Lower leg skin (tissue), 4 donors: ENCODE measurements around the gene MIEN1. TPM values are rescaled to one million over a fixed set of nuclear protein-coding genes. Genes with fewer than 3 reads are reported as not detected.

Source experiments
- DNase-seq, 2 donors: peaks; one replicate each; pipeline ENCODE4 v3.0.0-alpha.2; 2019; ENCODE audit warnings: low spot score in 2 of 2
- H3K4me3 ChIP-seq: fragments of 200-600 bp; sonication (generic); 2 replicates; pipeline ENCODE4 v1.5.1; 2017; ENCODE audit warnings: mild to moderate bottlenecking, low read depth; ENCODE audit not compliant: poor library complexity, severe bottlenecking
- CTCF ChIP-seq, 3 donors: fragments of 450-650 bp; IDR thresholded peaks; one replicate each; pipeline ENCODE4 v1.5.1; 2016; ENCODE audit warnings: antibody characterized with exemption in 3 of 3, mild to moderate bottlenecking in 3 of 3, moderate library complexity in 2 of 3
- POLR2A ChIP-seq, 2 donors: fragments of 450-650 bp; IDR thresholded peaks; one replicate each; pipeline ENCODE4 v1.6.1; 2016 to 2017; ENCODE audit warnings: antibody characterized with exemption in 2 of 2, mild to moderate bottlenecking in 1 of 2, moderate library complexity in 1 of 2
- WGBS, 2 donors: methylation state at CpG; one replicate each; pipeline ENCODE4 v1.1.5; 2018; 5-methylcytosine and 5-hydroxymethylcytosine counted together
- intact Hi-C: fragments of 100-400 bp; cut with DNase I; formaldehyde crosslinking; loops from one replicate; pipeline ENCODE4 v1.15.0; 2023; ENCODE audit warnings: low total_unique reads
- total RNA-seq, 4 donors: library from RNA; depleted of rRNA; stranded (reverse); fragments of >200 nt; gene quantifications; one replicate each; pipeline ENCODE4 v1.1.0, GENCODE V29; 2016

MIEN1 gene
- total RNA-seq, 4 donors from 2014 or later = 42.8 to 82.0 (median 59.7) TPM

- peak; percentile 84 to 98 for DNase-seq
- peak overlapping the region; percentile 44 for H3K4me3 ChIP-seq
- TF ChIP-seq POLR2A (IDR thresholded peaks at IDR 0.05) (peak in 1 of 2 donors; percentile 16), CTCF (IDR thresholded peaks at IDR 0.05) (peak in 1 of 3 donors; percentile 91)
- intact Hi-C loops = loop anchor here (5.0 to 10.0 kb wide), 2 partner anchors 110 to 132 kb away; partner anchors contain the start of genes IKZF3 and ZPBP2
- WGBS, 2 donors = 0 to 1% methylated on average over 14 to 20 of the region's 91 CpGs
Measured at GRCh38 chr17:39754161-39754957, 24.0 kb upstream of the MIEN1 start.

- intact Hi-C loops = loop anchor here (5.0 to 10.0 kb wide), 2 partner anchors 111 to 131 kb away; partner anchors contain the start of genes IKZF3 and ZPBP2
- TF ChIP-seq POLR2A (IDR thresholded peaks at IDR 0.05) (no peak), CTCF (IDR thresholded peaks at IDR 0.05) (no peak)
- 6 to 16% methylated on average over 20 to 44 of the region's 55 CpGs for WGBS, 2 donors
- DNase-seq = peak in 1 of 2 donors; percentile 90
- peak overlapping the region; percentile 30 for H3K4me3 ChIP-seq
Measured at GRCh38 chr17:39753514-39754160, 23.3 kb upstream of the MIEN1 start.

GRCh38 chr17:39752241-39752881 lies 22.0 kb upstream of the MIEN1 start:
- intact Hi-C loops = loop anchor here (5.0 to 10.0 kb wide), 2 partner anchors 112 to 130 kb away; partner anchors contain the start of genes IKZF3 and ZPBP2
- peak in 1 of 2 donors; percentile 57 for DNase-seq
- 76 to 77% methylated on average over 13 of the region's 13 CpGs for WGBS, 2 donors

GRCh38 chr17:39751637-39752036 lies 21.3 kb upstream of the MIEN1 start:
- H3K4me3 ChIP-seq = no peak overlapping the region
- 29 to 31% methylated on average over 9 to 10 of the region's 10 CpGs for WGBS, 2 donors
- DNase-seq = peak in 1 of 2 donors; percentile 77
- TF ChIP-seq POLR2A (IDR thresholded peaks at IDR 0.05) = no peak
- TF ChIP-seq CTCF (IDR thresholded peaks at IDR 0.05) = no peak
- intact Hi-C loops = loop anchor here (5.0 to 10.0 kb wide), 2 partner anchors 113 to 129 kb away; partner anchors contain the start of genes IKZF3 and ZPBP2

More at GRCh38 chr17:39752241-39752881, 22.0 kb upstream of the MIEN1 start:
- TF ChIP-seq POLR2A (IDR thresholded peaks at IDR 0.05) (no peak), CTCF (IDR thresholded peaks at IDR 0.05) (no peak)
- H3K4me3 ChIP-seq = no peak overlapping the region

- TF ChIP-seq POLR2A (IDR thresholded peaks at IDR 0.05) = no peak
- no peak for TF ChIP-seq CTCF (IDR thresholded peaks at IDR 0.05)
- WGBS, 2 donors = 56 to 57% methylated on average over 5 of the region's 5 CpGs
- no peak overlapping the region for H3K4me3 ChIP-seq
- intact Hi-C loops = loop anchor here (5.0 to 10.0 kb wide), 2 partner anchors 114 to 129 kb away; partner anchors contain the start of genes IKZF3 and ZPBP2
- peak in 1 of 2 donors; percentile 68 for DNase-seq
Measured at GRCh38 chr17:39751016-39751543, 20.7 kb upstream of the MIEN1 start.
